GM04504 (cell line): ENCODE measurements around the gene DGUOK.

Source experiments
- DNase-seq: peaks from one replicate; pipeline ENCODE4 v3.0.0-alpha.2; 2012; ENCODE audit warnings: low read depth

DGUOK gene

GRCh38 chr2:73979686-73980085, 53.0 kb downstream of the DGUOK start:
- peak; percentile 72 for DNase-seq

GRCh38 chr2:73980566-73980965, 53.9 kb downstream of the DGUOK start:
- no peak for DNase-seq

DNA sequence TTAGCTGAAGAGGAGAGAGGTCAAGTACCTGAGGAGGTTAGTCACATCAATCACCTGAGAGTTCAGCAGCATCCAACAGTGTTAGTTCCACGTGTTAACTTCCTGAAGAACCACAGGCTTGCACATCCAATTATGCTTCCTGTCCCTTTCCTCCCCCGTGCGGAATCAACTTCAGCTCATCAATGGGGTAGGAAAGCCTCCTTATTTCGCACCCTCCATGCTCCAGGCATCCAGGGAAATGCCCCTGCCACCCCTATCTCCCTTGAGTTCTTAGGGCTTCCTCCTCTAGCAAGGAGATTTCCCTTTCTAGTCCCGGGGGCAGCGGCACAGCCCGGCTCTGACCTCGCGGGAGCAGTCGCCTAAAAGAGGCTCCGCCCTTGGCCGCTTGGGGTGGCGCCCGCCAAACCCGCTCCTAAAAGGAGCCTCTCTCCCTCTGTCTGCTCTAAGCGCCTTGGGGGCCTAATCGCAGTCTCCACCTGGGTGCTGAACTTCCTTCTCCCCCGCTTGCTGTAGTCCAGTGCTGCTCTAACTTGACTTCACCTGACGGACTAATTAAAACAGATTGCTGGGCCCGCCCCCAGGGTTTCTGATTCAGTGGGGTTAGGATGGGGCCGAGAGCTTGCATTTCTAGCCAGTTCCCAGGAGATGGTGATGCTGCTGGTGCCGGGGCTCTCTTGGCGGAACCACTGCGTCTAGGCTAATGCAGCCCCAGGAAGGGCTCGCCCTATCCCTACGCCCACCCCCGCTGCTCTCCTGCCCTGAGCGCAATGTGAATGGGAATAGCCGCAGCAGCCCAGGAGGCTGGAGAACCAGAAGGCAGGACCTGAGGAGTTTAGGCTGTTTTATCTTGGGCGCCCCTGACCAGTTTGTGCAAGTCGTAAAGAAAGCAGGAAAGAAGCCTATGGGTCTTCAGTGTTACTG, 54.7 kb downstream of the DGUOK start:
- DNase-seq = no peak

GRCh38 chr2:73982140-73982617, 55.5 kb downstream of the DGUOK start:
- DNase-seq = no peak

GRCh38 chr2:73983322-73984202, 56.9 kb downstream of the DGUOK start:
- DNase-seq = no peak

DNA sequence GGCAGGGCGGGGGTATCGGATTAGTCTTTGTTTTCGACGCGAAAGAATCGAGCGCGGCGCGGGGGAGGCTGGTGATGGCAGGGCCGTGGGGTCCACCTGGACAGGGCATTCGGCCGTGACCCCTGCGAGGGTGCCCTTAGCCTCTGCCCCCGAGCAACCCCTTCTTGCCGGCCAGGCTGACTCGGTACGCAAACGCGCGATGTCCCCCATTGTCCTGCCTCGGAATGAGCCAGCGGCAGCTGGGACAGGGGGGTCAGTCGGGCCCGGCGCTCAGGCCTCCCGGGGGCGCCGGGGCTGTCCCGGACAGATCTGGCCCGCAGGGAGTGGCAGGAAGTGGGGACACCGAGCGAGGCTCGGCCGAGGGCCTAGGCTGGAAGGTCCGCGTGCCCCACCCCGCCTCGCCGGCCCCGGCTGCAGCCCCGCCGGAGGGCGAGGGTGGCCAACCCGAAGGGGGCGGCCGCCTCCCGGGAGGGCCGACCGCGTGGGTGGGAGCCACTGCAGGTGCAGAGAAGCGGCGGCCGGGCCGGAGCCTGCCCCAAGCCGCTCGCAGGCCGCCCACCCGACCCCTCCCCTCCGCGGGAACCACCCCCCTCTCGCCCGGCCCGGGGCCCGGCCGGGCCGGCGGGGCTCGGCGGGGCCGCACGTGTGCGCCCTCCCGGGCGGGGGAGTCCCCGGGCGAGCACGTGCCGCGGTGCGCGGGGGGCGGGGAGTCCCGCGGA, 57.7 kb downstream of the DGUOK start, which contains the start of gene TET3:
Gene TET3 (plus strand): TSS at position 708 of the 719 bp plus-strand sequence. CDS start 1,494 bp downstream, outside the sequence.
- no peak for DNase-seq

DNA sequence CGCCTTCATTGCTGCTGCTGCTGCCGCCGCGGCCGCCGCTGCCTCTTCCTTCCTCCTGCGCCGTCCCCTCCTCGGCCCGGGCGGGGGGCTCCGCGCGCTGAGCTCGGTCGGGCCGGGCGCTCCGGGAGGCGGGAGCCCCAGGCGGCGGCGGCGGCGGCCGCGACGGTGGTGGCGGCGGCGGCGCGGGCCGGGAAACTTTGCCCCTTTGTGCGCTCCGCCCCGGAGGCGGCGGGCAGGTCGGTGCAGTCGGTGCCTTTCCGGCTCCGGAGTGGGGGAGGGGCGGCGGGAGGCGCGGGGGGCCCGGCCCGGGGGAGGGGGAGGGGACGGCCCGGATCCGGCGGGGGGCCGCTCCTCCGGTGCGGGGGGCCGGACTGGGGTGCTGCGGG, 58.2 kb downstream of the DGUOK start:
- DNase-seq = no peak

- DNase-seq = no peak
Measured at GRCh38 chr2:73985308-73986084, 58.8 kb downstream of the DGUOK start.

GRCh38 chr2:73986085-73986681, 59.5 kb downstream of the DGUOK start:
- no peak for DNase-seq

GRCh38 chr2:73987109-73987947, 60.6 kb downstream of the DGUOK start:
- no peak for DNase-seq

DNA sequence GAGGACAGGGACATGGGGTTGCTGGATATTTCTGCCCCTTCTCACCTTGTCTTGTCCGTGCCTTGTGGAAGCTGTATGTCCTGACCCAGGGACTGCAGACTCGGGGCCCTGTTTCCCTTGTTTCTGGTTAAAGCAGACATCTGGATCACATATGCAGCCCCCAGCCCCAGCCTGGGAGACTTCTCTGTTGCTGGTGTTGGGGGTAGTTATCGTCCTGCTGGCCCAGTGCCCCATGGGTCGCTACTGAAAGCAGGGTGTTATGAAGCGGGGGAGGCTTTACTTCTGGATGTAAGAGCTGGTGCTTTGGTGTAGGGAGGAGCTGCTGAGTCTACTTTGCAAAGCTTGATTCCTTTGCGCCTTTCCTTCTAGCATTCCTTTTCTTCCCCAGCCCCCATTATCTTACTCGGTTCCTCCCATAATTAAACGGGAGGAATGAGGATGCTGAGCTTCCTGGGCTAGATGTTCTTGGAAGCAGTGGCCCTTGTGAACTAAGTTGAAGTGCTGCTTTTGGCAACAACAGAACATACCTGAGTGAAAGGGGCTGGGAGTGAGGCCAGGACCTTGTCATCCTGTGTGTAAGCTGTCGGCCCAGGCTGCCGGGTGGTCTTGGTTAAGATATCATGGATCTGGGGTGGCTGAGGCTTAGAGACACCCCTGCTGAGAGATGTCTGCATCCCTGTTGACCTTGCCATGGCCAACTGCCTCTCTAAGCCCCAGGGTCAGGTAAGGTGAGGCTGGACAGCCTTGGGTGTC, 61.4 kb downstream of the DGUOK start:
- no peak for DNase-seq

DNA sequence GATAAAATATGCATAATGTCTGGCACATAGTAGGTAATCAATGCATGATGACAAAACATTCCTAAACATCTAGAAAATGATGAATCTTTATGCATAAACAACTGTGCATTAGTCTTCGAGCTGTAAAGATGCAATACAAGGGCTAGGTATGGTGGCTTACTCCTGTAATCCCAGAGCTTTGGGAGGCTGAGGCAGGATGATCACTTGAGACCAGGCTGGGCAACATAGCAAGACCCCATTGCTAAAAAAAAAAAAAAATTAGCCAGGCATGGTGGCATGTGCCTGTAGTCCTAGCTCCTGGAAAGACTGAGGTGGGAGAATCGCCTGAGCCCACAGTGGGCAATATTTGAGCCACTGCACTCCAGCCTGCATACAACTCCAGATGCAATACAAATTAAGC, 63.3 kb downstream of the DGUOK start:
- DNase-seq = no peak

DNA sequence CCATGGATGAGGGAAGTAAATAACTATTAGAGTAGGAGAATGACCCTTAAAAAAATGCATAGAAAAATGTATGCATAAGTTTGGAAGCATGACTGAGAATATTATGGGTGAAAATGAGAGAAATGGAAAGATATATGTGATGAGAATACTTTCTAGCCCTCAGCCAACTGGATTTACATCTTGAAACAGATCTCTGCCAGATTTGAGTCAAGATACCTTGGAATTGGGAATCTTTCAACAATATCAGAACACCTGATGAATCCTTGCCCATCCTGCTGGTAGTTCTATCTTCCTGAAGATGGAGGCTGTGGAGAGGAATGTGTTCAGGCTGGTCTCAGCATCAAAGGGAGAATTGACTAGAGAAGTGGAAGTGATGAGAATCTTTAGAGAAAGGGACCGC, 63.9 kb downstream of the DGUOK start:
- DNase-seq = no peak

- no peak for DNase-seq
Measured at GRCh38 chr2:73992036-73992435, 65.4 kb downstream of the DGUOK start.

DNA sequence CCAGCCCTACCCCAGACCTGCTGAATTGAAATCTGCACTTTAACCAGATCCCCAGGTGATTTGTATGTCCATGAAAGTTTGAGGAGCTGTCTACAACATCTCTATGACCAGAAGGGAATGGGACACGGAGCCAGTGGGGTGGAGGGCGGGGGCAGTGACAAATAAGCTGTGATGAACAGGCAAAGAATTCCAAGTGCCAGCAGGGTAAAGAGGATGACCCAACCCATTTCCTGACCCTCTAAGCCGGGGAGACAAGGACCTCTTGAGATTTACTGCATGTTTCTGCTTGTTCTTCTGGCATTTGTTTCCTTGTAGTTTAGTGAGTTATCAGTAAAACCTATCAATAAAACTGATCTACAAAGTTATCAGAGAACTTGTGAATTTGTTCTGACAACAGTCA, 66.7 kb downstream of the DGUOK start:
- no peak for DNase-seq

DNA sequence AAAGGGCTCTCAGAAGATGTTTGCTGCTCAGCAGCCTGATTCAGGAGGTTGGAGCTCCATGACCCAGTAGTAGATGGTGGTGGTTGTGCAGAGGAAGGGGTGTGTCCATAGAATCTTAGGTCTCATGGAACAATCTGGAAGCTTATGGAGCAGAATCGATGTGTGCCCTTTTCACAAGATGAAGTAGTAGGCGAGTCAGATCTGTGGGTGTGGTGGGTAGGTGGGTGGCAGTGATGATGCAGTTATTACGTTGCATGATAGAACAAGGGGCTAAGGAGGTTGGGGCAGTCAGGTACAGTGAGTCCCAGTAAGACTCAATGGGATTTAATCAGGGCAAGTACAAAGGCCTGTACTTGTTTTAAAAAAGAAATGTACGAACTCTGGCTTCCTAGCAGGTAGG, 67.1 kb downstream of the DGUOK start:
- no peak for DNase-seq

DNA sequence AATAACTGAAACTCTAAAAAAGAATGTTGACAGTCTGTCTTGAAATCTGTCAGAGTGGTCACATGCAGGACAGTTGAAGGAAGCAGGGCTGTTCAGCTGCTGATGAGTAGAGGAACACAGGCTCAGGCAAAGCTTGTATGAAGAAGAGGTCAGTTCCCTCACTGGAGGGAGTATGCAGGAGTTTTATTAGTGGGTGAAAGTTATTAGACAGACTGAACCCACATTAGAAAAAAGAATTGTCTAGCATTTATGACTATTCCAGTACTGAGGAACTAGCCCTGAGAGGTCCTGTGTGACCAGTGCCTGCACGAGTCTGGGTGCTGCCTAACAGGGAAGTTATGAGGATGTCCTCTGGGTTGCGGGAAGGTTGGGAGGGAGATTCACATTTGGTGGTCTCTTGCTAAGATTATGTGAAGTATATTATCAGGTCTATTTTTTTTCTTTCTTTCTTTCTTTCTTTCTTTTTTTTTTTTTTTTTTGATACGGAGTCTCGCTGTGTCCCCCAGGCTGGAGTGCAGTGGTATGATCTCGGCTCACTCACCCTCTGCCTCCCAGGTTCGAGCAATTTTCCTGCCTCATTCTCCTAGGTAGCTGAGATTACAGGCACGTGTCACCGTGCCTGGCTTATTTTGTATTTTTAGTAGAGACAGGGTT, 67.6 kb downstream of the DGUOK start:
- DNase-seq = no peak

DNA sequence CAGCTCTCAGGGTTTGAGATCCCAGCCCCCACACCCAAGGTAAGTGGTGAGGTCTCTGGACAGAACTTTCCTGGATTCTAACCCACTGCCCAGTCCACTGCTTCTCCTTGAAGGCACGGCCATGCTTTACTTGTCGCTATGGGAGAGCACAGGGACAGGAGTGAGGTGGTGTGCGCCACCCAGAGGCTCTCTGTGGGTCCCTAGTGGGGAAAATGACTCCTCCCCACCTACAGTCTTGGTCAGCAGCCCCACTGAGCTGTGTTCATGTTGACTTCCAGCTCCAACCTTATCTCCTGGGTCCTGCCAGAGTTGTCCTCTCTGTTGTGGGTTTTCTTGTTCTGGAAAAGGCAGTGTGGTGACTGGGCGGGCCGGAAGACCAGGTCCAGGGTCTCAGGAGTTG, 69.1 kb downstream of the DGUOK start:
- no peak for DNase-seq

DNA sequence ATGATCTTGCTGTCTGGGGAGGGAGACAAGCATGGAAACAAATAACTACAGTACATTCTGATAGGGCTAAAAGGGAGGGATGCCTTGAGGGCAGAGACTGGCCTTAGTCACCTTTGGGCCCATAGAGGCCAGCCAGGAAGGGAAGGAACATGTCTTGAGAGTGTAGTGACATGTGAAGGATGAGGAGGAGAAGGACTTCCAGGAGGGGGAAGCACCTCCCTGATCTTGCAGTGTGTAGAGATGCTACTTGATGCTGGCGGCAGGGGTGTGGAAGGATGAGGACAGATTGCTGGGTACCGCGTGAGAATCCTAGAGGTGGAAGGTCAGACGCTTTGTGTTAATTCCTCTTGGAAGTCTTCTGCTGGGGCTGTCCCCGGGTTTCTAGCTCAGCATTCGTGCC, 71.1 kb downstream of the DGUOK start:
- no peak for DNase-seq
